GM12864 (cell line): Measurements from ENCODE around the gene ZMYND10.

ENCODE experiments used
- DNase-seq: peaks from one replicate; pipeline ENCODE4 v3.0.0-alpha.2; 2011; ENCODE audit warnings: low read depth
- H3K4me3 ChIP-seq: 2 replicates; pipeline ENCODE4 v1.5.1; 2011; ENCODE audit warnings: mild to moderate bottlenecking, low read depth, low read length, control low read depth
- CTCF ChIP-seq: IDR thresholded peaks from 2 replicates; pipeline ENCODE4 v1.5.1; 2011; ENCODE audit warnings: low read depth, mild to moderate bottlenecking, moderate library complexity, low read length, control low read depth, inconsistent platforms; ENCODE audit errors: missing control alignments

ZMYND10 gene

DNA sequence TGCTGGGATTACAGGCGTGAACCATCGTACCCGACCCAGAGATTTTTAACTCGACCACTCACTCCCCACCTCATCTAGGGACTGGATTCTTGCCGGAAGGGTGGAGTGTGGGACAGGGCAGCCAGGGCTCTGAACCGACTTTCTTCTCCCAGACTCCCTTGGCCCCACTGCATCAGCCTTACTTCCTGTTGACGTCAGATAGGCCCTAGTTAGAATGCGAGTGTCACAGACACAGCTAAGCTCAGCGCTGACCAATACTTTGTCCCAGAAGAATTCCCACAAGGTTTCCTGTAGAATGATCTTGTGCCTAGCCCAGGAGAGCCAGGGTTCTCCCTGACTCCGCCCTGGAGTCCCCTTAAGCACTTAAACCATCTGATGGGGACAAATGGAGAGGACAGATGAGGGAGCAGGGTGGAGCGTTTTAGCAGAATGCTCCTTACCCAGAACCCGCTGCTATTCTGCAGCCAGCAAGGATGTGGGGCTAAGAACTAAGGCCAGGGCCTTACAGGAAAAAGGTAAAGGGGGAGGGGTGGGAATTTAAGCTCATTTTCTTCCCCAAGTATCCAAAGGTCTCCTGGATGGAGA, 11.7 kb downstream of the ZMYND10 start:
- no peak overlapping the region for H3K4me3 ChIP-seq
- DNase-seq = no peak

DNA sequence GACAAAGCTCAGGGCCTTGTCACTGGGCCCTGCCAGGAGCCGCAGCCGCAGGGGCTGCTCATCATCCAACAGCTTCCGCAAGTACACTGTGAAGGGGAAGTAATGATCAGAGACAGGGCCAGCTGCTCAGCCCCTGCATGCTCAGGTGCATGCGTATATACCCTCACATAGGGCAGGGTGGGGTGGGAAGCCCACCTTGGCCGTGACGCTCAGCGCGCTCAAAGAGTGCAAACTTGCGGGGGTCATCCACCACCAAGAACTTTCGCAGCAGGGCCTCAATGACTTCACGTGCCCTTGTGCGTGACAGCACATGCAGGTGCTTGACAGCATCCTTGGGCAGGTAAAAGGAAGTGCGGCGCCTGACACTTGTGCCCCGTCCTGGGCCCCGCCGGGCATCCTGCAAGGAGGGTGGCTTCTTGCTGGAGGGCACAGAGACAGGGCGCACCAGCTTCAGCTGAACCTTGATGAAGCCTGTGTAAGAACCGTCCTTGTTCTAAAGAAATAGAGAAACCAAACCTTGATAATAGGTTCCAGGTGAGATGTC, 14.1 kb downstream of the ZMYND10 start:
- no peak for TF ChIP-seq CTCF
- no peak for DNase-seq
- no peak overlapping the region for H3K4me3 ChIP-seq

More for the DNA sequence above, 11.7 kb downstream of the ZMYND10 start:
- no peak for TF ChIP-seq CTCF

- H3K4me3 ChIP-seq = no peak overlapping the region
- DNase-seq = no peak
- TF ChIP-seq CTCF = no peak
These were observed 15.2 kb downstream of the ZMYND10 start for GRCh38 chr3:50330330-50330729.

DNA sequence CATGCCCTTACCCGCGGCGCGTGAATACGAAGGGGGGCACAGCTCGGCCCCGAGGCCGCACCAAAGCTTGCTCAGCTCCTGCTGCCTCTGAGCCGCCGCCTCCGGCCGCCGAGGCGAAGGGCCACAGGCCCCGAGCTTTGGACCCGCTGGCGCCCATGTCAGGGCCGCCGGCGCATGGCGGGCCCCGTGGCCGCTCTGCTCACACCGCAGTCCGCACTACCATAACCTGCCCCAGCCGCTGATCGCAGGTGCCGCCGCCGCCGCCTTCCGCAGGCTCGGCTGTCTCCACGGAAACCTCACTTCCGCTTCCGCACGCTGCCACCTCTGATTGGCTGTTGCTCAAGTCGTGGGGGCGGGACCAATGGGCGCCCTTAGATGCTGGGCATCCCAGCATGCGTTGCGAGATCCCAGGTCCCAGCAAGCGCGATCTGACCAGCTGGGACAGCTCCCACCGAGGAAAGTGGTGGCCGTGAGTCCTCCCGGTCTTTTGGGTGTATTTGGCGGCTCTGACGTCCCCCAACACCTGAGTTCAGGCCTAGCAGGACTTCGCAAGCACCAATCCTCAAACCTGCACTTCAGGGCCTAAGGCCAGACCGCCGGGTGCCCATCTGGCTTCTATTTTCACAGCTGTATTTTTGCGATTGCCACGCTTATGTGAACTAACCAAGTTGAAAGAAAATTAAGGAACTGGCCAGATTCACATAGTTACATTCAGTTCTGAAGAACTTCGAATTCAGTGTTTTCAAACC, 17.4 kb downstream of the ZMYND10 start, which contains the start of gene TUSC2:
TSS of gene TUSC2 (minus strand) at position 281 of the 749 bp plus-strand sequence. CDS start at position 157, 124 bp downstream.
- TF ChIP-seq CTCF = no peak
- DNase-seq = peak; percentile 89
- H3K4me3 ChIP-seq = peak within 1 kb of the TSS; percentile 89

- no peak for DNase-seq
- H3K4me3 ChIP-seq = peak overlapping the region; percentile 89
- TF ChIP-seq CTCF = no peak
These were observed 18.4 kb downstream of the ZMYND10 start for GRCh38 chr3:50327129-50327528.

- H3K4me3 ChIP-seq = no peak overlapping the region
- TF ChIP-seq CTCF = no peak
- no peak for DNase-seq
These were observed 19.4 kb downstream of the ZMYND10 start for GRCh38 chr3:50326182-50326541.
